H9 (cell line): ENCODE results near the gene MRPL44. TPM values are rescaled to one million over a fixed set of nuclear protein-coding genes. Genes with fewer than 3 reads are reported as not detected.

Experiments used
- DNase-seq: peaks from one replicate; pipeline ENCODE4 v3.0.0-alpha.2; 2017
- H2AFZ ChIP-seq: one replicate; pipeline ENCODE4 v1.6.1; 2013; ENCODE audit warnings: mild to moderate bottlenecking, low read length, control low read depth, moderate library complexity
- H2AK5ac ChIP-seq: 2 replicates; pipeline ENCODE4 v1.6.1; 2013; ENCODE audit warnings: low read length, control low read depth, mixed read lengths; ENCODE audit not compliant: insufficient read length
- H2BK120ac ChIP-seq: one replicate; pipeline ENCODE4 v1.6.1; 2013; ENCODE audit warnings: low read depth, mild to moderate bottlenecking, low read length, control low read depth, inconsistent platforms; ENCODE audit not compliant: poor library complexity, severe bottlenecking
- H2BK12ac ChIP-seq: 2 replicates; pipeline ENCODE4 v1.6.1; 2013; ENCODE audit warnings: low read length, control low read depth, mixed read lengths, low read depth; ENCODE audit not compliant: insufficient read length
- H2BK15ac ChIP-seq: 2 replicates; pipeline ENCODE4 v1.6.1; 2013; ENCODE audit warnings: low read depth, low read length, control low read depth
- H2BK20ac ChIP-seq: one replicate; pipeline ENCODE4 v1.6.1; 2013; ENCODE audit warnings: low read depth, mild to moderate bottlenecking, low read length, control low read depth, inconsistent platforms; ENCODE audit not compliant: poor library complexity, severe bottlenecking
- H2BK5ac ChIP-seq: 2 replicates; pipeline ENCODE4 v1.6.1; 2013; ENCODE audit warnings: low read length, control low read depth, mixed read lengths; ENCODE audit not compliant: insufficient read length
- H3K14ac ChIP-seq: 2 replicates; pipeline ENCODE4 v1.6.1; 2013; ENCODE audit warnings: low read length, control low read depth; ENCODE audit not compliant: insufficient read depth
- H3K18ac ChIP-seq: 2 replicates; pipeline ENCODE4 v1.6.1; 2013; ENCODE audit warnings: low read depth, mild to moderate bottlenecking, mixed read lengths, low read length, control low read depth; ENCODE audit not compliant: insufficient read length
- H3K23ac ChIP-seq: 2 replicates; pipeline ENCODE4 v1.6.1; 2013; ENCODE audit warnings: low read length, control low read depth, mixed read lengths, low read depth; ENCODE audit not compliant: insufficient read length
- H3K23me2 ChIP-seq: 2 replicates; pipeline ENCODE4 v1.6.1; 2013; ENCODE audit warnings: low read depth, mild to moderate bottlenecking, mixed read lengths, low read length, control low read depth; ENCODE audit not compliant: insufficient read length, poor library complexity, severe bottlenecking
- H3K27ac ChIP-seq: 2 replicates; pipeline ENCODE4 v1.5.1; 2013; ENCODE audit warnings: low read length, control low read depth, mixed read lengths, low read depth; ENCODE audit not compliant: insufficient read length
- H3K27me3 ChIP-seq: 2 replicates; pipeline ENCODE4 v1.6.1; 2013; ENCODE audit warnings: low read length, control low read depth, inconsistent platforms; ENCODE audit not compliant: insufficient read depth
- H3K4ac ChIP-seq: 2 replicates; pipeline ENCODE4 v1.6.1; 2013; ENCODE audit warnings: low read depth, mild to moderate bottlenecking, control low read depth, inconsistent platforms, low read length, moderate library complexity
- H3K4me1 ChIP-seq: 2 replicates; pipeline ENCODE4 v1.6.1; 2013; ENCODE audit warnings: low read length, control low read depth, inconsistent platforms; ENCODE audit not compliant: insufficient read depth
- H3K4me2 ChIP-seq: 2 replicates; pipeline ENCODE4 v1.6.1; 2013; ENCODE audit warnings: low read length, control low read depth, mixed read lengths; ENCODE audit not compliant: insufficient read length, insufficient read depth
- H3K56ac ChIP-seq: 2 replicates; pipeline ENCODE4 v1.6.1; 2013; ENCODE audit warnings: low read depth, mild to moderate bottlenecking, mixed read lengths, low read length, control low read depth; ENCODE audit not compliant: insufficient read length
- H3K79me1 ChIP-seq: 2 replicates; pipeline ENCODE4 v1.6.1; 2013; ENCODE audit warnings: low read depth, mild to moderate bottlenecking, moderate library complexity, low read length, control low read depth, inconsistent platforms; ENCODE audit not compliant: insufficient read depth, poor library complexity, severe bottlenecking
- H3K79me2 ChIP-seq: 2 replicates; pipeline ENCODE4 v1.6.1; 2013; ENCODE audit warnings: low read length, control low read depth, inconsistent platforms; ENCODE audit not compliant: insufficient read depth
- H3K9ac ChIP-seq: 2 replicates; pipeline ENCODE4 v1.6.1; 2013; ENCODE audit warnings: low read length, control low read depth, mixed read lengths; ENCODE audit not compliant: insufficient read length; ENCODE audit errors: extremely low read depth
- H3K9me3 ChIP-seq: one replicate; pipeline ENCODE4 v1.6.1; 2013; ENCODE audit warnings: low read depth, low read length, inconsistent platforms; ENCODE audit not compliant: control insufficient read depth
- H3T11ph ChIP-seq: one replicate; pipeline ENCODE4 v1.6.1; 2013; ENCODE audit warnings: mild to moderate bottlenecking, low read length, control low read depth, inconsistent platforms
- H4K20me1 ChIP-seq: one replicate; pipeline ENCODE4 v1.6.1; 2013; ENCODE audit not compliant: control insufficient read depth, insufficient read length, insufficient read depth
- H4K5ac ChIP-seq: 2 replicates; pipeline ENCODE4 v1.6.1; 2013; ENCODE audit warnings: low read depth, mild to moderate bottlenecking, mixed read lengths, low read length, control low read depth; ENCODE audit not compliant: insufficient read length
- H4K8ac ChIP-seq: replicated peaks from 2 replicates; pipeline ENCODE4 v1.6.1; 2013; ENCODE audit warnings: low read length, control low read depth, mixed read lengths, low read depth; ENCODE audit not compliant: insufficient read length
- H4K91ac ChIP-seq: 2 replicates; pipeline ENCODE4 v1.6.1; 2013; ENCODE audit warnings: low read depth, mild to moderate bottlenecking, moderate library complexity, mixed read lengths, low read length, control low read depth; ENCODE audit not compliant: insufficient read length
- H3K27ac Mint-ChIP-seq, 3 experiments: 2 replicates in 2 of 3; 3 replicates in 1 of 3; pipeline ENCODE4 v1.8.0; 2020 to 2021; ENCODE audit warnings: mixed read lengths in 3 of 3, mild to moderate bottlenecking in 1 of 3, moderate library complexity in 1 of 3
- H3K27me3 Mint-ChIP-seq: 2 replicates; pipeline ENCODE4 v1.8.0; 2021; ENCODE audit warnings: low read depth, mild to moderate bottlenecking, moderate library complexity, mixed read lengths
- H3K36me3 Mint-ChIP-seq, 3 experiments: 2 replicates in 2 of 3; 3 replicates in 1 of 3; pipeline ENCODE4 v1.8.0; 2020 to 2021; ENCODE audit warnings: low read depth in 3 of 3, mixed read lengths in 3 of 3; ENCODE audit not compliant: insufficient read depth in 1 of 3
- H3K4me1 Mint-ChIP-seq, 2 experiments: 2 replicates each; pipeline ENCODE4 v1.8.0; 2020; ENCODE audit warnings: mixed read lengths in 2 of 2
- H3K4me3 Mint-ChIP-seq, 2 experiments: 2 replicates in 1 of 2; 3 replicates in 1 of 2; pipeline ENCODE4 v1.8.0; 2020 to 2021; ENCODE audit warnings: mild to moderate bottlenecking in 2 of 2, mixed read lengths in 2 of 2, moderate library complexity in 1 of 2
- H3K9me3 Mint-ChIP-seq, 2 experiments: 2 replicates in 1 of 2; 3 replicates in 1 of 2; pipeline ENCODE4 v1.8.0; 2020; ENCODE audit warnings: mild to moderate bottlenecking in 2 of 2, mixed read lengths in 2 of 2, moderate library complexity in 1 of 2
- CTCF ChIP-seq: fragments of 200-600 bp; sonication (generic); conservative IDR thresholded peaks from 3 replicates; pipeline ENCODE4 v1.8.0; 2021; ENCODE audit warnings: antibody characterized with exemption, mild to moderate bottlenecking
- WGBS: extraction: QIAGEN DNeasy Blood & Tissue Kit; methylation state at CpG from one replicate; pipeline ENCODE4 v1.1.7; 2013; ENCODE audit warnings: missing lambda C conversion rate, low lambda C conversion rate, mixed read lengths; ENCODE audit not compliant: insufficient read length; ENCODE audit errors: extremely low coverage; 5-methylcytosine and 5-hydroxymethylcytosine counted together
- total RNA-seq: library from RNA; stranded (reverse); gene quantifications from 2 replicates; pipeline ENCODE4 v1.2.1, GENCODE V29; 2021

The MRPL44 gene
- total RNA-seq, 1 experiment from 2014 or later = 46.1 TPM

GRCh38 chr2:223929571-223930102 is 27.6 kb upstream of the MRPL44 start:
- Mint-ChIP-seq H3K9me3 (peaks cover 9 to 21% of the 10 kb centered on the region in 2 experiments), H3K4me1 (peaks cover 20 to 30% of the 10 kb centered on the region in 2 experiments), H3K4me3 (no peak overlapping the region), H3K27ac (peak overlapping the region; percentile 28 to 94 (median 80); a peak in 4 of 7 replicates), H3K36me3 (peaks cover 16 to 31% (median 31%) of the 10 kb centered on the region in 3 experiments; a peak in 6 of 7 replicates), H3K27me3 (no peaks in the 10 kb centered on the region)
- Histone ChIP-seq H4K5ac (no peak overlapping the region), H2BK5ac (no peak overlapping the region), H3K9ac (no peak overlapping the region), H3K14ac (no peak overlapping the region), H3K56ac (no peak overlapping the region), H3K9me3 (no peaks in the 10 kb centered on the region), H4K8ac (no peak overlapping the region), H3K18ac (no peak overlapping the region), H3K27me3 (no peaks in the 10 kb centered on the region), H3T11ph (no peak overlapping the region), H2BK15ac (no peak overlapping the region), H2AFZ (no peak overlapping the region), H3K4me2 (no peak overlapping the region), H4K91ac (no peak overlapping the region), H2AK5ac (no peak overlapping the region), H3K4ac (no peak overlapping the region), H3K4me1 (peaks cover 5% of the 10 kb centered on the region; the same call in 1 of the 2 replicates), H2BK12ac (no peak overlapping the region), H3K23ac (no peak overlapping the region), H3K79me1 (peaks cover 5% of the 10 kb centered on the region), H3K79me2 (peaks cover 18% of the 10 kb centered on the region; the same call in 1 of the 2 replicates), H3K27ac (no peak overlapping the region), H2BK20ac (no peak overlapping the region), H2BK120ac (no peak overlapping the region), H3K23me2 (no peaks in the 10 kb centered on the region), H4K20me1 (no peaks in the 10 kb centered on the region)
- no peak for DNase-seq
- no peak for TF ChIP-seq CTCF
- WGBS = no CpG with 5 or more reads among the region's 4 CpGs
